Left lung (tissue), 10 donors: ENCODE results near the gene HEATR1. TPM values are rescaled to one million over a fixed set of nuclear protein-coding genes. Genes with fewer than 3 reads are reported as not detected.

ENCODE experiments used
- ATAC-seq: fragments of 200-7000 bp; cut with Tn5 transposase; one replicate; pipeline ENCODE4 v1.9.1; 2020; ENCODE audit warnings: moderate library complexity
- DNase-seq, 4 donors: peaks; one replicate each; pipeline ENCODE4 v3.0.0-alpha.2; 2013 to 2020
- H3K27ac ChIP-seq, 2 donors: fragments of 200-600 bp; sonication (generic) in 1 of 2; one replicate each; pipeline versions ENCODE4 v1.5.0 to v1.8.0; 2020 to 2021
- H3K27me3 ChIP-seq, 2 donors: fragments of 200-600 bp; sonication (generic) in 1 of 2; one replicate each; pipeline versions ENCODE4 v1.5.0 to v1.8.0; 2020 to 2021
- H3K36me3 ChIP-seq, 2 donors: fragments of 200-600 bp; sonication (generic) in 1 of 2; one replicate each; pipeline versions ENCODE4 v1.5.0 to v1.8.0; 2020 to 2021
- H3K4me1 ChIP-seq, 2 donors: fragments of 200-600 bp; one replicate each; pipeline ENCODE4 v1.8.0; 2021
- H3K4me3 ChIP-seq, 2 donors: fragments of 200-600 bp; sonication (generic) in 1 of 2; one replicate each; pipeline versions ENCODE4 v1.5.0 to v1.8.0; 2020 to 2021; ENCODE audit warnings: mild to moderate bottlenecking in 1 of 2
- H3K9me3 ChIP-seq, 2 donors: fragments of 200-600 bp; sonication (generic) in 1 of 2; one replicate each; pipeline versions ENCODE4 v1.5.0 to v1.8.0; 2020 to 2021
- intact Hi-C, 2 donors: fragments of 100-400 bp; cut with DNase I; formaldehyde crosslinking; loops; one replicate each; pipeline versions ENCODE4 v1.11.2 to v1.14.2; 2022
- polyA plus RNA-seq, 6 donors: library from polyadenylated mRNA; unstranded; fragments of 120-200 nt; gene quantifications; one replicate each; pipeline ENCODE4 v1.2.1, GENCODE V29; 2013; ENCODE audit not compliant: insufficient read length in 6 of 6
- total RNA-seq, 2 donors: library from RNA; stranded (reverse); fragmentation: NEBNext Ultra II Directional; extraction: Animal tissue kit (Norgen Biotek cat#: 25700); gene quantifications; one replicate each; pipeline ENCODE4 v1.2.1, GENCODE V29; 2021
- TF ChIP-seq, protein P1 (sequence below), 2 donors: fragments of 200-600 bp; sonication (generic) in 1 of 2; IDR thresholded peaks; one replicate each; pipeline versions ENCODE4 v1.5.0 to v1.8.0; 2021; ENCODE audit warnings: antibody characterized with exemption in 2 of 2
- donor health status: DM: no; HTN: yes; CAD: no.
- donor health status: DM: no; HTN: no; CAD: no.

HEATR1 gene
- total and polyA plus RNA-seq, 8 donors = 21.1 to 36.2 (median 32.5) TPM

DNA sequence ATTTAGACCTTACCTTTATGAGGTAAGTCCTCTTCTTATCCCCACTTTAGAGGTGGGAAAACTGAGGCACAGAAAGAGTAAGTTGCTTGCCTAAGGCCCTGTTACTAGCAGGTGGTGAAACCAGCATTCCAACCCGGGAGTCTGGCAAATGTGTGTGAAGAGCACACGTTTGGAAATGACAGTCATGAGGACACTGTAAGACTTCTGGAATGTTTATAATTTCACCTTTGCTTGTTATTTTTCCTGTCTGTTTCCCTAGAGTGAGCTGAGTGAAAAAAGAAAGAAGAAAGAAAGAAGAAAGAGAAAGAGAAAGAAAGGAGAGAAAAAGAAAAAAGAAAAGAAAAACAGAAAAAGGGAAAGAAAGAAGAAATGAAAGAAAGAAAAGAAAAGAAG, 101.7 kb downstream of the HEATR1 start:
- peak overlapping the region; percentile 19 to 66 for H3K27ac ChIP-seq

DNA sequence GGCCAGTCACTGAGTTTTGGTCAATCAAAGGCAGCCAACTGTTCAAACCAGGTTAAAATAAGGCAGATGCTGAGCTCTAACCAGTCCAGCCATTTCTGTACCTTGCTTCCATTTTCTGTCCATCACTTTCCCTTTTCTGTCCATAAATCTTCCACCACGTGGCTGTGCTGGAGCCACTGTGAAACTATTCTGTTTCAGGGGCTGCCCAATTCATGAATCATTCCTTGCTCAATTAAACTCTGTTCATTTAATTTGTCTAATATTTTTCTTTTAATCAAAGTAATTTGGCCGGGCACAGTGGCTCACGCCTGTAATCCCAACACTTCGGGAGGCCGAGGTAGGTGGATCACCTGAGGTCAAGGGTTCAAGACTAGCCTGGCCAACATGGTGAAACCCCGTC, 103.2 kb downstream of the HEATR1 start:
- DNase-seq = no peak

More for the DNA sequence above, 101.7 kb downstream of the HEATR1 start:
- H3K4me3 ChIP-seq = no peak overlapping the region
- H3K27me3 ChIP-seq = no peaks in the 10 kb centered on the region
- H3K36me3 ChIP-seq = no peaks in the 10 kb centered on the region
- DNase-seq (no peak), ATAC-seq (no peak)
- TF ChIP-seq, protein P1, sequence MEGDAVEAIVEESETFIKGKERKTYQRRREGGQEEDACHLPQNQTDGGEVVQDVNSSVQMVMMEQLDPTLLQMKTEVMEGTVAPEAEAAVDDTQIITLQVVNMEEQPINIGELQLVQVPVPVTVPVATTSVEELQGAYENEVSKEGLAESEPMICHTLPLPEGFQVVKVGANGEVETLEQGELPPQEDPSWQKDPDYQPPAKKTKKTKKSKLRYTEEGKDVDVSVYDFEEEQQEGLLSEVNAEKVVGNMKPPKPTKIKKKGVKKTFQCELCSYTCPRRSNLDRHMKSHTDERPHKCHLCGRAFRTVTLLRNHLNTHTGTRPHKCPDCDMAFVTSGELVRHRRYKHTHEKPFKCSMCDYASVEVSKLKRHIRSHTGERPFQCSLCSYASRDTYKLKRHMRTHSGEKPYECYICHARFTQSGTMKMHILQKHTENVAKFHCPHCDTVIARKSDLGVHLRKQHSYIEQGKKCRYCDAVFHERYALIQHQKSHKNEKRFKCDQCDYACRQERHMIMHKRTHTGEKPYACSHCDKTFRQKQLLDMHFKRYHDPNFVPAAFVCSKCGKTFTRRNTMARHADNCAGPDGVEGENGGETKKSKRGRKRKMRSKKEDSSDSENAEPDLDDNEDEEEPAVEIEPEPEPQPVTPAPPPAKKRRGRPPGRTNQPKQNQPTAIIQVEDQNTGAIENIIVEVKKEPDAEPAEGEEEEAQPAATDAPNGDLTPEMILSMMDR (IDR thresholded peaks at IDR 0.05) = no peak
- H3K4me1 ChIP-seq = peaks cover 0 to 12% of the 10 kb centered on the region in 2 donors
- H3K9me3 ChIP-seq = no peaks in the 10 kb centered on the region
- intact Hi-C loops = no loop called here

More for the DNA sequence above, 103.2 kb downstream of the HEATR1 start:
- ATAC-seq = no peak
- no peaks in the 10 kb centered on the region for H3K27me3 ChIP-seq
- no peaks in the 10 kb centered on the region for H3K36me3 ChIP-seq
- H3K27ac ChIP-seq = no peak overlapping the region
- TF ChIP-seq, protein P1 (IDR thresholded peaks at IDR 0.05) = no peak
- H3K9me3 ChIP-seq = no peaks in the 10 kb centered on the region
- H3K4me1 ChIP-seq = peaks cover 0 to 12% of the 10 kb centered on the region in 2 donors
- H3K4me3 ChIP-seq = no peak overlapping the region
- intact Hi-C loops = no loop called here

Other genes starting within 250 kb of the HEATR1 start
- under 1 TPM; 0.73 to 0.97 TPM for gene EDARADD, start 210.2 kb downstream of the HEATR1 start, total RNA-seq
- gene EDARADD, start 210.2 kb downstream of the HEATR1 start, polyA plus RNA-seq = 1 to 10 TPM; 3.4 to 7.5 (median 5.3) TPM
- 10 to 100 TPM; 64.2 to 78.8 TPM for gene LGALS8, start 80.5 kb downstream of the HEATR1 start, total RNA-seq
- gene LGALS8, start 80.5 kb downstream of the HEATR1 start, polyA plus RNA-seq = 10 to 100 TPM; 73.9 to 92.8 (median 81.4) TPM
- 1 to 10 TPM; 1.3 to 1.7 TPM for gene ACTN2, start 82.0 kb upstream of the HEATR1 start, total RNA-seq
- gene ACTN2, start 82.0 kb upstream of the HEATR1 start, polyA plus RNA-seq = 1 to 10 TPM; 1.3 to 4.0 (median 2.8) TPM
- gene MTR, start 190.8 kb upstream of the HEATR1 start, total RNA-seq = 10 to 100 TPM; 35.9 to 40.4 TPM
- 10 to 100 TPM; 39.4 to 52.2 (median 45.3) TPM for gene MTR, start 190.8 kb upstream of the HEATR1 start, polyA plus RNA-seq